ENCODE results near the gene MAGEA9. TPM values are rescaled to one million over a fixed set of nuclear protein-coding genes. Genes with fewer than 3 reads are reported as not detected.
"Not testable (repeated sequence)": the region's sequence is repeated elsewhere in the genome, so short reads cannot be mapped to it uniquely, and the experiment has no call there.

MAGEA9 gene
- total and polyA plus RNA-seq, 5 donors from 2014 or later: not detected

GRCh38 chrX:149795531-149795930 is 13.8 kb downstream of the MAGEA9 start:
- DNase-seq; H3K27ac ChIP-seq (ENCODE audit: insufficient read depth, low read length, poor library complexity, severe bottlenecking); H3K27me3 ChIP-seq (ENCODE audit: control insufficient read depth, insufficient read depth, low read length); H3K9me3 Mint-ChIP-seq; H3K27ac Mint-ChIP-seq; H3K27me3 Mint-ChIP-seq; H3K36me3 Mint-ChIP-seq; H3K4me3 Mint-ChIP-seq; H3K36me3 ChIP-seq (ENCODE audit: control insufficient read depth, insufficient read depth, low read length); H3K4me1 ChIP-seq (ENCODE audit: control insufficient read depth, insufficient read depth, low read length, poor library complexity, severe bottlenecking); H3K9me3 ChIP-seq (ENCODE audit: control insufficient read depth in 2 of 2, low read length in 2 of 2); H3K4me3 ChIP-seq (ENCODE audit: low read depth, low read length): not testable (repeated sequence)
- peaks cover 12 to 20% (median 14%) of the 10 kb centered on the region in 4 donors for H3K4me1 Mint-ChIP-seq
- peak in 1 of 2 donors; percentile 59 for ATAC-seq (ENCODE audit: low read depth in 2 of 2)

- no peaks in the 10 kb centered on the region for H3K27me3 ChIP-seq (ENCODE audit: control insufficient read depth, insufficient read depth, low read length)
- no peaks in the 10 kb centered on the region for H3K36me3 ChIP-seq (ENCODE audit: control insufficient read depth, insufficient read depth, low read length)
- H3K27ac Mint-ChIP-seq: peak overlapping the region in 1 of 3 donors; percentile 39
- H3K4me1 ChIP-seq (ENCODE audit: control insufficient read depth, insufficient read depth, low read length, poor library complexity, severe bottlenecking): no peaks in the 10 kb centered on the region
- peaks cover 12 to 20% (median 14%) of the 10 kb centered on the region in 4 donors for H3K4me1 Mint-ChIP-seq
- no peaks in the 10 kb centered on the region for H3K36me3 Mint-ChIP-seq
- no peaks in the 10 kb centered on the region for H3K9me3 Mint-ChIP-seq
- DNase-seq: peak in 1 of 3 donors; percentile 13
- no peak overlapping the region for H3K27ac ChIP-seq (ENCODE audit: insufficient read depth, low read length, poor library complexity, severe bottlenecking)
- no peaks in the 10 kb centered on the region for H3K9me3 ChIP-seq (ENCODE audit: control insufficient read depth in 2 of 2, low read length in 2 of 2)
- ATAC-seq (ENCODE audit: low read depth in 2 of 2): no peak
- no peaks in the 10 kb centered on the region for H3K27me3 Mint-ChIP-seq
- no peak overlapping the region for H3K4me3 ChIP-seq (ENCODE audit: low read depth, low read length)
- no peak overlapping the region for H3K4me3 Mint-ChIP-seq
Measured at GRCh38 chrX:149799095-149799714, 17.5 kb downstream of the MAGEA9 start.

DNA sequence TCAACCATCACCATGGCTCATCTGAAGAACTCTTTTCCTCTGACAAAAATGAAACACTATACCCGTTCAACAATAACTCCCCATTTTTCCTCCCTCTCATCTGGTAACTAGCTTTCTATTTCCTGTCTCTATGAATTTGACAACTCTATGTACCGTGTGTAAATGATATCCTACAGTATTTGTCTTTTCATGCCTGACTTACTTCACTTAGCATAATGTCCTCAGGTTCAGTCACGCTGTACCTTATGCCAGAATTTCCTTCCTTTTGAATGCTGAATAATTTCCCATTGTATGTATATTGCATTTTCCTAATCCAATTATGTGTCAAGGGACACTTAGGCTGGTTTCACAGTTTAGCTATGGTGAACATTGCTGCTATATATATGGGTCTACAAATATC is 18.2 kb downstream of the MAGEA9 start:
- ATAC-seq (ENCODE audit: low read depth in 2 of 2): no peak
- Histone ChIP-seq H3K9me3 (ENCODE audit: control insufficient read depth in 2 of 2, low read length in 2 of 2) (no peaks in the 10 kb centered on the region), H3K4me1 (ENCODE audit: control insufficient read depth, insufficient read depth, low read length, poor library complexity, severe bottlenecking) (no peaks in the 10 kb centered on the region), H3K4me3 (ENCODE audit: low read depth, low read length) (no peak overlapping the region), H3K27me3 (ENCODE audit: control insufficient read depth, insufficient read depth, low read length) (no peaks in the 10 kb centered on the region), H3K36me3 (ENCODE audit: control insufficient read depth, insufficient read depth, low read length) (no peaks in the 10 kb centered on the region), H3K27ac (ENCODE audit: insufficient read depth, low read length, poor library complexity, severe bottlenecking) (no peak overlapping the region)
- no peaks in the 10 kb centered on the region for H3K36me3 Mint-ChIP-seq
- H3K27ac Mint-ChIP-seq: no peak overlapping the region
- H3K4me3 Mint-ChIP-seq: peak overlapping the region in 1 of 4 donors; percentile 0
- no peaks in the 10 kb centered on the region for H3K9me3 Mint-ChIP-seq
- H3K4me1 Mint-ChIP-seq: peaks cover 12 to 20% (median 14%) of the 10 kb centered on the region in 4 donors
- no peaks in the 10 kb centered on the region for H3K27me3 Mint-ChIP-seq
- no peak for DNase-seq

- H3K27ac Mint-ChIP-seq: no peak overlapping the region
Measured at GRCh38 chrX:149803458-149804062, 21.8 kb downstream of the MAGEA9 start.

DNA sequence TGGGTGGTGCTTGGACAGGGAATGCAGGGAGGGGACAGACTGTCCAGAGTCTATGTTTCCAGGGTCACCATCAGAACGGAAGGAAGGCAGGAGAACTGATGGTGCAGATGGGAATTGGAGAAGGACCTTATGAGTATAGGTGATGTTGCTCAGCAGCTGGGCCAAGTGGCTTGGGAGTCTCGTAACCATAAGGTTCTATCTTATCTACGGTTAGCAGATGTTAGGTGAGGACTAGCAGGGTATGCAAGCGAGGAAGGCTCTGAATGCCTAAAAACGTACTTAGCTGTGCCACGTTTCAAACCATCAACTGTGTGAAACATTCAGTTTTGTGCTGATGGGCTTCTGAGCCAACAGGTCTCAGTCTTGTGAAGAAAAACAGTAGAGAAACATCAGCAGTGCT is 22.4 kb downstream of the MAGEA9 start:
- ATAC-seq (ENCODE audit: low read depth in 2 of 2) (no peak), DNase-seq (no peak)
- H3K27ac Mint-ChIP-seq: no peak overlapping the region
- H3K9me3 Mint-ChIP-seq: peaks cover 0 to 2% (median 0%) of the 10 kb centered on the region in 7 donors
- no peaks in the 10 kb centered on the region for H3K36me3 ChIP-seq (ENCODE audit: control insufficient read depth, insufficient read depth, low read length)
- no peaks in the 10 kb centered on the region for H3K4me1 ChIP-seq (ENCODE audit: control insufficient read depth, insufficient read depth, low read length, poor library complexity, severe bottlenecking)
- H3K4me1 Mint-ChIP-seq: peaks cover 7 to 10% (median 9%) of the 10 kb centered on the region in 4 donors
- H3K36me3 Mint-ChIP-seq: no peaks in the 10 kb centered on the region
- no peaks in the 10 kb centered on the region for H3K27me3 ChIP-seq (ENCODE audit: control insufficient read depth, insufficient read depth, low read length)
- H3K27me3 Mint-ChIP-seq: no peaks in the 10 kb centered on the region
- H3K4me3 Mint-ChIP-seq: no peak overlapping the region
- no peak overlapping the region for H3K4me3 ChIP-seq (ENCODE audit: low read depth, low read length)
- H3K27ac ChIP-seq (ENCODE audit: insufficient read depth, low read length, poor library complexity, severe bottlenecking): no peak overlapping the region
- no peaks in the 10 kb centered on the region for H3K9me3 ChIP-seq (ENCODE audit: control insufficient read depth in 2 of 2, low read length in 2 of 2)

More at GRCh38 chrX:149803458-149804062, 21.8 kb downstream of the MAGEA9 start:
- Mint-ChIP-seq H3K9me3 (no peaks in the 10 kb centered on the region), H3K4me3 (no peak overlapping the region), H3K36me3 (no peaks in the 10 kb centered on the region), H3K4me1 (peaks cover 7 to 11% (median 10%) of the 10 kb centered on the region in 4 donors), H3K27me3 (no peaks in the 10 kb centered on the region)
- Histone ChIP-seq H3K4me1 (ENCODE audit: control insufficient read depth, insufficient read depth, low read length, poor library complexity, severe bottlenecking) (no peaks in the 10 kb centered on the region), H3K9me3 (ENCODE audit: control insufficient read depth in 2 of 2, low read length in 2 of 2) (no peaks in the 10 kb centered on the region), H3K27me3 (ENCODE audit: control insufficient read depth, insufficient read depth, low read length) (no peaks in the 10 kb centered on the region), H3K36me3 (ENCODE audit: control insufficient read depth, insufficient read depth, low read length) (no peaks in the 10 kb centered on the region), H3K4me3 (ENCODE audit: low read depth, low read length) (no peak overlapping the region), H3K27ac (ENCODE audit: insufficient read depth, low read length, poor library complexity, severe bottlenecking) (no peak overlapping the region)
- ATAC-seq (ENCODE audit: low read depth in 2 of 2) (no peak), DNase-seq (no peak)

- H3K27me3 Mint-ChIP-seq: no peaks in the 10 kb centered on the region
- H3K4me3 Mint-ChIP-seq: no peak overlapping the region
- ATAC-seq (ENCODE audit: low read depth in 2 of 2) (no peak), DNase-seq (no peak)
- peaks cover 0 to 2% (median 0%) of the 10 kb centered on the region in 7 donors for H3K9me3 Mint-ChIP-seq
- Histone ChIP-seq H3K4me1 (ENCODE audit: control insufficient read depth, insufficient read depth, low read length, poor library complexity, severe bottlenecking) (no peaks in the 10 kb centered on the region), H3K4me3 (ENCODE audit: low read depth, low read length) (no peak overlapping the region), H3K9me3 (ENCODE audit: control insufficient read depth in 2 of 2, low read length in 2 of 2) (no peaks in the 10 kb centered on the region), H3K36me3 (ENCODE audit: control insufficient read depth, insufficient read depth, low read length) (no peaks in the 10 kb centered on the region), H3K27ac (ENCODE audit: insufficient read depth, low read length, poor library complexity, severe bottlenecking) (no peak overlapping the region), H3K27me3 (ENCODE audit: control insufficient read depth, insufficient read depth, low read length) (no peaks in the 10 kb centered on the region)
- H3K36me3 Mint-ChIP-seq: no peaks in the 10 kb centered on the region
- H3K4me1 Mint-ChIP-seq: peaks cover 0 to 4% (median 0%) of the 10 kb centered on the region in 4 donors
- H3K27ac Mint-ChIP-seq: no peak overlapping the region
Measured at GRCh38 chrX:149807747-149808458, 26.2 kb downstream of the MAGEA9 start.

DNA sequence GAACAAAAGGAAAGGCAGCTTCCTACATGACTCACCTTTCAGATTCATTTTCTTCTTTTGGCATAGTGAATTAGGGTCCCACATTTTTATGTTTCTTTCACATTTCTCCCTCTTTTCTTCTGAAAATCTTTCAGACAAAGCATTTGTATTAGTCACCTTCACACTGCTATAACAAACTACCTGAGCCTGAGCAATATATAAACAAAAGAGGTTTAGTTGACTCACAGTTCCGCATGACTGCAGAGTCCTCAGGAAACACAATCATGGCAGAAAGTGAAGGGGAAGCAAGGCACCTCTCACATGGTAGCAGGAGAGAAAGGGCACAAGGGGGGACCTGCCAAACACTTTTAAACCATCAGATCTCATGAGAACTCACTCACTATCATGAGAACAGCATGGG is 36.9 kb downstream of the MAGEA9 start:
- H3K27me3 Mint-ChIP-seq: no peaks in the 10 kb centered on the region
- H3K4me1 Mint-ChIP-seq: no peaks in the 10 kb centered on the region
- H3K27ac Mint-ChIP-seq: no peak overlapping the region
- no peak overlapping the region for H3K4me3 Mint-ChIP-seq
- Histone ChIP-seq H3K9me3 (ENCODE audit: control insufficient read depth in 2 of 2, low read length in 2 of 2) (no peaks in the 10 kb centered on the region), H3K27me3 (ENCODE audit: control insufficient read depth, insufficient read depth, low read length) (no peaks in the 10 kb centered on the region), H3K4me3 (ENCODE audit: low read depth, low read length) (no peak overlapping the region), H3K27ac (ENCODE audit: insufficient read depth, low read length, poor library complexity, severe bottlenecking) (no peak overlapping the region), H3K4me1 (ENCODE audit: control insufficient read depth, insufficient read depth, low read length, poor library complexity, severe bottlenecking) (no peaks in the 10 kb centered on the region), H3K36me3 (ENCODE audit: control insufficient read depth, insufficient read depth, low read length) (no peaks in the 10 kb centered on the region)
- no peak for DNase-seq
- ATAC-seq (ENCODE audit: low read depth in 2 of 2): no peak
- H3K9me3 Mint-ChIP-seq: peaks cover 0 to 3% (median 0%) of the 10 kb centered on the region in 7 donors
- H3K36me3 Mint-ChIP-seq: no peaks in the 10 kb centered on the region

Measured in CD4-positive, CD25-positive, alpha-beta regulatory T cell (primary cell).